GM21360 (cell line): Measurements from ENCODE around the gene ERC2.

ENCODE experiments used
- ATAC-seq: cut with Tn5 transposase; IDR thresholded peaks from one replicate; pipeline ENCODE4 v1.9.1; 2021; ENCODE audit warnings: mild to moderate bottlenecking, moderate library complexity; ENCODE audit not compliant: unreplicated experiment

ERC2 gene

DNA sequence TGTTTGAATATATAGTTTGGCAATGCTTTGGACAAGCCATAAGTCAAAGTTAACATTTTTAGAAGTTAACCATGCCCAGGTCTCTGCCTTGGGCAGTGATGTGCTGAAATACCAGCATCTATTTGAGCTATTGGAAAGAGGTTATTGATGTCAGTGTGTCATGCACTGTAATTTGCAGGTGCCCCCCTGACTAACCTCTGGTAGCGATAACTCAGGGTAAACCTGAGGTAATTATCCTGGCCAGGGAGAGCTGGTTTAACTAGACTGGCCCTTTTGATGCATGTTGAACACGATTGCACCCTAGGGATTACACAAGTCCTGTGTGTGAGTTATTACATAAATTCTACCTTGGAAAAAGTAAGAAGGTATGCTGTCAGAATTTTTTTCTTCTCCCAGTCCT is 525.4 kb downstream of the ERC2 start:
- ATAC-seq: no peak

DNA sequence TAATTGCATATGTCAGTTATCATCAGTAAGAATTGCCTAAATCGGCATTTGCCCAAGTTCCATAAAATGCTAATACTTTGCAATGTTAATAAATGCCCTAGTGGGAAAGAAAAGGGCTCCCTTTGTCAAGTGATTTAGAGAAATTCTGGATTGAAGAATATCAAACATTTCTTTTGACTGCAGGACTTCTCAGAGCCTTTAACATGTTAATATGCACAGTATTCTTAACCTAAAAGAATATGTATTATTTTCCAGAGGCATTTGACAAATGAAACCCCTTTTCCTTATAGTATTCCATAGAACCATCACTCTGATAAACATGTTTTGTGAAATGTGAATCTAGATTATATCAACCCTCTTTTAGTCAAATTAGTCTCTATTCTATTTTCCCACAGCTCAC is 529.0 kb downstream of the ERC2 start:
- no peak for ATAC-seq

DNA sequence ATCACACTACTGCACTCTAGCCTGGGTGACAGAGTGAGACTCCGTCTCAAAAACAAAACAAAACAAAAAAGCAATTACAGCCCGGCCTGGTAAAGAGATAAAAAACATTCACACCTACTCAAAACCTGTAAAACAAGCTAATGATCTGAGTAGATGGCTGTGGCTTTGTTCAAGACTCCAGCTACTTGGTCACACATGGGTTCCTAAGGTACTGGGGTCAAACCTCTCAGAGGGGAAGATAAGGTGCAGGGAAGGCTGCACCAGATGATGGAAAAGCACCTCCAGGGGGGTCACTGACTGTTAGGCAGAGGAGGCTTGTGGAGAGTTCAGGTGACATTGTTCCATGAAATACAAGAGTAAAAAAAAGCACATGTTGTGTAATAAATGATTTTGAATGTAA is 531.0 kb downstream of the ERC2 start:
- ATAC-seq: no peak

DNA sequence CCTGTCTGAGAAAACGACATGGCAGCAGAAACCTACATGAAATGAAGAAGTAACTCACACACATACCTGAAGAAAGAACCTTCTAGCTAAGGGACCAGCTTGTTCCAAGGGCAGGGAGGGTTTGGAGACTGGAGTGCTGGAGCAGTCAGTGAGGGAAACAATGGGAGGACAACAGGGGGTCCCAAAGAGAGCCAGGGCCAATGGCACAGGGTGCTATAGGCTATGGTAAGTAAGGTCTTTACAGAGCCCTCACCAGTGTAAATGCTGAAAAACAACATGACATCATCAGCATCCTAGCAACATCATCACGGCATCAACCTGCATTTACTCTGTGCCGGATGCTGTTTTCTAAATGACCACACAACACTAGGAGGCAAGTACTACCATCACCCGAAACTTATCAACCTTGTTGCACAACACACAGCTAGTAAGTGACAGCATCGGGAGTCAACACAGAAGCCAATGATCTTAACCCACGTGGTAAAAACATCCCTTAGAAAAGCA is 531.7 kb downstream of the ERC2 start:
- no peak for ATAC-seq

DNA sequence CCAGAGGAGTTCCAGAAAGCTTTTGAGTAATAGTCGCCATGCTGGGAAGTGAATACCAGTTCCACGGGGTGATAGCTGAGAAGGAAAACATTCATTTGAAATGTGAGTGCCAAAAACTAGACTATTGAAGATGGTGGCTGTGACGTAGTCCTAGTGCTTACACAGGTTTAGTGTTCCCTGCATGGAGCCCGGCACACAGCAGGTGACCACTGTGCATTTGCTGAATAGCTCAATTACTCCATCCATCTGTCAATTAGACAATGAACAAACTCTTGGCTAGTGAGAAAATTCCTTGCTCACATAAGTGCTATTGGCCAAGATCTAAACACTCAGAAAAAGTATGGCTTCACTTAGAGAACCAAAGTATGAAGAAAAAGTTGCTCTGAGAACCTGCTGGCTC is 533.0 kb downstream of the ERC2 start:
- no peak for ATAC-seq

DNA sequence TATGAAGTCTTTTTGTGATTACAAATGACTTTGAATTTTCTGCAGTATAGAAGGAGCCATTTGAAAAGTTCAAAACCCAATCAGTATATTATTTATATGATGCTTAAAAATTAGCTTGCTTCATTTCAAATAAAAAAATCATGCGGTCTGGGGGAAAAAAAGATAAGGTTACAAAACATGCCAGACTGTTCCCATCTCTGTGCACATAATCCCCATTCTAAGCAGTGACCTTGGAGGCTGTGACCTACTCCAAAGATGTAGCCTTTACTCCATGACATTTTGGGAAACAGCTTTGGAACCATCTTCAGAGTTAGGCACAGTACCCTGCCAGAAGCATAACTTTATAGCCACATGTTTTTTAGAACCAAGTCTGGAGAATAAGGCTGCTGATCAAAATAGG is 533.5 kb downstream of the ERC2 start:
- ATAC-seq: no peak

DNA sequence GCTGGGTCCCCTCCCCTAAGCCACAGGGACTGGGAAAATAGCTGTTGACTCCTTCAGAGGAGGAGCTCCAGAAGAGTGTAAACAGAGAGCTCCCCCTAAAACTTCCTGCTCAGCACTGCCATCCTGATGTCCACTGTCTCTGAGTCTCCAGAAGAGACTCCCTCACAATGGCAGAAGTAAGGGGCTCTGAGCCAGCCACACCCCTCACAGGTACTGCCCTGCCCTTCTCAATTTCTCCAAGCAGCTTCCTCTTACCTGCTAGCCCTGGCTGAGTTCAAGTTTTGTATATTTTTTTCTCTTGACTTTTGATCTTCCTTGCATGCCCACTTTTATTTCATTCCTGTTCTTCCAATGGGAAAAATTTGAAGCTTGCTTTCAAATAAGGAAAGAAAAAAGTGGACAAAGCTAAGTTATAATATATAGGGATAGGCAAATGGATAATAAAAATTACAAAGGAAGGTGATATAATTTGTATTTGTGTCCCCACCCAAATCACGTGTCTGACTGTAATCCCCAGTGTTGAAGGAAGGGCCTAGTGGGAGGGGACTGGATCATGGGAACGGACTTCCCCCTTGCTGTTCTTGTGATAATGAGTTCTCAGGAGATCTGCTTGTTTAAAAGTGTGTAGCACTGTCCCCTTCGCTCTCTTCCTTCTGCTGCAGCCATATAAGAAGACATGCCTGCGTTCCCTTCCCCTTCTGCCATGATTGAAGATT is 539.0 kb downstream of the ERC2 start:
- no peak for ATAC-seq

DNA sequence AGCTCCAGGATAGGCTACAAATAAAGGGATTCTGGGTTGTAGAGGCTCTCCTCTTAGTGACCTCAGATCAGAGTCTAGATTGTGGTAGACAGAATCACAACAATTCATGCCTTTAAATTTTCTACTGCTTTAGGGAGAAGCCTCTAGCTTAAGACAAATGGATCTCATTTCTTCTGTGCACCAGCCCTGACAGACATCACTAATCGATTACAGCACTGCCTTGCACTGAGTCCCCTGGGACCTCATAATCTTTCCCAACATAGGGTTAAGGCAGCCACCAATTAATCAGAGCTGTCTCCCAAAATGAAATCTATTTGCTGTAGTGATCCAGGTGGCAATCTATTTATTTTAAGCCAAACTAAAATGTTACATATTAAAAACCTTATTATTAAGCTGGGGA is 544.6 kb downstream of the ERC2 start:
- ATAC-seq: no peak

DNA sequence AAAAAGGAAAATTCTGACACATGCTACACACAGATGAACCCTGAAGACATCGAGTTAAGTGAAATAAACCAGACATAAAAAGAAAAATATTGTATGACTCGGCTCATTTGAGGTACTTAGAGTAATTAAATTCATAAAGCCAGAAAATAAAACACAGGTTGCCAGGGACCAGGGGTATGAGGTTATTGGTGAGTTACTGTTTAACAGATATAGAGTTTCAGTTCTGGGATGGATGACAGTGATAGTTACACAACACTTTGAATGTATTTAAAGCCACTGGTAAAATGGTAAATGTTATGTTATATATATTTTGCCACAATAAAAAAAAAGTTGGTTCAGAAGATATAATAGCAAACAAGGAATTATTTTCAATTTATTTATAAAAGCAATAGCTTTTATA is 545.1 kb downstream of the ERC2 start:
- no peak for ATAC-seq

DNA sequence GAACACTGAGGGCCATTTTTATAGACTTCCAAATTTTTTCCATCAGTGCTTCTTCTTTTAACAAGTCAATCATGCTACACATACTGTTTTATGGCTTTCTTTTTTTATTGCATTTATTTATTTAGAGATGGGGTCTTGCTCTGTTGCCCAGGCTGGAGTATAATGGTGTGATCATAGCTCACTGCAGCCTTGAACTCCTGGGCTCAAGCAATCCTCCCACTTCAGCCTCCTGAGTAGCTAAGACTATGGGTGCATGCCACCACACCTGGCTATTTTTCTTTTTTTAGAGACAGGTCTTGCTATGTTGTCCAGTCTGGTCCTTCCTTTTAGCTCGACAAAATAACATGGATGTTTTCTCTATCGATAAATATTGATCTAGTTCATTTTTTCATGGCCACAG is 555.4 kb downstream of the ERC2 start:
- no peak for ATAC-seq

DNA sequence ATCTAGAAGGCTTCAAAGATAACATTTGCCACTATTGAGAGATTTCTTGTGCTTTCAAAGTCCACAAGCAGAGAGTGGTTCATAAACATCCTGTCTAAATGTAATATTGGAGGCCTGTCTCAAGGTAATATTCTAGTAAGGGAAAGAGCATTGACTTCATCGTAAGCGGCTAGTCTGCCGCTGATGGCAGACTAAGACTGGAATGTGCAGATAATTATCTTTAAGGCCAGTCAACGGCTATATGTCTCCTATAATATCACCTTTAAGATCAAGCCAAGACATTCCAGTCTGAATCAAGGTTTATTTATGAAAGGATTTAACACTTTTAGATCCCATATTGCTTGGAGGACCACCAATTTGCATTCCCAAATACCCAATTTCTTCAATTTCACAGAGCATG is 557.0 kb downstream of the ERC2 start:
- ATAC-seq: no peak

DNA sequence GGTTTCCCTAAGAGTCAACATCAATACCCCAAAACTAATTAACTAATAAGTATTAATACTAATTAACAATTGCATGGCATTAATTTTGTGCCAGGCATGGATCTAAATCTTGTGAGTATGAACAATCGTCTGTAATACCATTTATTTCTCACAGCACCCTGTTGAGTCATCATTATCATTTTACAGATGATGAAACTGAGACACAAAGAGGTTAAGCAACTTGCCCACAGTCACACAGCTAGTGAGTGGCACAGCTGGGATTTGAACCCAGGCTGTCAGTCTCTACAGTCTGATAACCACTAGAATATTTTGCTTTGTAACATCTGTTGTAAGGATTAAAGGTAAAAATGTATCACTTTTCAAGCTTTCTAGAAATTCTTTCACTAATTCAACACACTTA is 557.7 kb downstream of the ERC2 start:
- ATAC-seq: no peak

DNA sequence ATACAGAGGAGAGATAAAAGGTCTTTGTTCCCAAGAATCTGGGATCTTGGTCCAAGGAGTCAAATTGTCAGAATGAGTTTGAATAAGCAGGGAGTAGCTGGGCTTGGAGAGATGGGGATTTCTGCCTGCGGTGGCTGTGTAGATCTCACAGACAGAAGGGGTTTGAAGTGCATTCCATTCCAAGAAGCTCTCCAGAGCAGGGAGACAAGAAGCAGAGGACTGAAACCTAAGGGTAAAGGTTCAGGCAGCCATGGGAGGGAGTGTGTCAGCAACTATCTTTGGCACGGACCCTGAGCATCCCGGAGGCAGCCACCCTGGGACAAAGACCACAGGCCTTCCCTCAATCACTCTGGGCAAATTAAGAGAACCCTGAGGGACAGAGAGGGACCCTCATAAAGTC is 558.9 kb downstream of the ERC2 start:
- ATAC-seq: no peak

DNA sequence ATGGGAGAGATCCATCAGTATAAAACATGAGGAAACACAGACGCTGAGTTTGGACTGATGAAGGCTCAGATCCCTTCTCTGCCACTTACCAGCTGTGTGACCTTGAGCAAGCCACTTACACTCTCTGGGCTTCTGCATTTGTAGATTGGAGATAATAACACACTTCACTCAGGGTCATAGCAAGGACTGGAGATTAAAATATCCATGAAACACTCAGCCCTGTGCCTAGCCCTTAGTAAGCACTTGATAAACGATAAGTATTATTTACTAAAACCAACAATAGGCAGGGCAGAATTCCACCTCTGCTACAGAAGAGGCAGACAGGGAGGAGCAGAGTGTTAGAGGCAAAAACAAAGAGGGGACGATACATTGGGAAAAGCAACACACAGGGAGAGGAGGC is 560.7 kb downstream of the ERC2 start:
- no peak for ATAC-seq

DNA sequence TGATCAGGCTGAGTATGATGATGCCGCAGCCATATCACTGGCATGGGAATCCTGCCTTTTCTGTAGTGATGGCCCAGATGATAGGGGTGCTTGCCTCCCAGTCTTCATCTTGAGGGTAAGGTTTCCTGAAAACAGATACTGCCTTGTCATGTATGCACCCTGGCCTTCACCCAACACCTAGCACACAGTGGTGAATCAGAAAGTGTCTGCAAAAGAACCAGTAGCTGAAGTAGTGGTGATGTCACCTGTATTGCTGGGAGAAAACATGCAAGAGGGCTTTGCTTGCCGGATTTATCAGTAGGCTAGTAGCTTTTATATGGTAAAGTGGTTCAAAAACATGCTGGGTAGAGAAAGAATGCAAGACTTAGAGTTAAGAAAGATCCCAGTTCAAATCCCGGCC is 561.4 kb downstream of the ERC2 start:
- ATAC-seq: no peak

DNA sequence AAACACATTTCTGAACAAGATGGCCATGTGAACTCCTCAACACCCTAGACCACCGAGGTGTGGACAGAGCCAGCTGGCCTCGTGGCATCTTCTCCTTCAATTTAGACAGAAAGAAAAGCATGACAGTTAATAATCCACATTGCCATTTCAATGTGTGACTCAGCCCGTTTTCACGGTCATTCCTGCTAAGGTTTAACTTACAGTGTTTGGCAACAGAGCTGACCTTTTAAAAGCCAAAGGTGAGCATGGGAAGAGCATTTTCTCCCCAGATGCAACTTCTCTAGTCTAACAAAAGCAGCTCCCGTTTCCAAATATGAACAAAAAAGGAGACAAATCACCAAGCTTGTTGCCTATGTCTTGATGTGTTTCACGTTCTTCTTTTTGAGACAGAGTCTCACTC is 563.6 kb downstream of the ERC2 start:
- ATAC-seq: no peak

DNA sequence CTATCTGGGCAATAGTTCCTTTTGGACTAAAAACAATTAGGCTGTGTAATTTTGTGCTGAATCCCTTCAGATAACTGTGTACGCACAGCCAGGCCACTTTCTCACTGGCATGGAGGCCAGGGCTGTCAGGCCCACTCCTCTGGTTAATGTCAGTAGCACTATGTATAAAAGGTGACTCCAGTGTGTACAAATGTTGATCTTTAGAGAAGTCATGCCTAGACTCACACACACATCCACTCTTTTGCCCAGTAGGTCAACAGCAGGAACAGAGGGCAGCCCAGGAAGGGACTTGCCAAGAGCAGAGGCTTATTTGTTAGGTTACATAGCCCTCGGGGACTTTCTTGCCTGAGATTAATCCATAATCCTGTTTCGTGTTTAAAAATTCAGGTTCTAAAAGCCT is 564.6 kb downstream of the ERC2 start:
- no peak for ATAC-seq

DNA sequence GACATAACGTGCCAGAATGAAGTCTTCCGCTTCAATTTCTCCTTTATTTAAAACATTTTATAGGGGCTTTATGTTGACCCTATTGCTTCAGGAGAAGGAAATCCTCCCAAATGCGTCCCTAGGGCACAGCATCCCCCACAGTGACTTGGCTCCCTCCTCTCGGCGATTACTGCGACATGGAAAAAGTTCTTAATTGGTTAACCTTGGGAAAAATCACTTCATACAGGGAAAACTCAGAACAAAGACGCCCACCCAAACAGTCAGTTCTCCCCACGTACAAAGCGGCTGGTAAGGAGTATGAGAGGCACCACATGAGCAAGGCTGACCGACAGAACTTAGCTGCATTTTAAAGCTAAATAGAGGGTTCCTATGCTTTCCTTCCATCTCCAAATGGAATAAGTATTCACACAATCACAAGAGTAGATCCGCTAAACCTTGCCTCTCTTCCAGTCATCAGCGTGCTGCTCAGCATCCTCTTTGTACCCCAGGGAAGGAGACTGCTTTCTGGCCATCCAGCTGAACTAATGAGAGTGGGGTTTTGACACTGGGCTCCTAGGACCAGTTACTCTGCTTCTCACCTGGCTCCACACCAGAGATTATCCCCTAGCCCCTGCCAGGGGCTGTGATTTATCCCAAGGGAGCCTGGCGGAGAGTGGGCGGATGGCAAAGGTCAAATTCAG is 565.9 kb downstream of the ERC2 start:
- ATAC-seq: no peak

DNA sequence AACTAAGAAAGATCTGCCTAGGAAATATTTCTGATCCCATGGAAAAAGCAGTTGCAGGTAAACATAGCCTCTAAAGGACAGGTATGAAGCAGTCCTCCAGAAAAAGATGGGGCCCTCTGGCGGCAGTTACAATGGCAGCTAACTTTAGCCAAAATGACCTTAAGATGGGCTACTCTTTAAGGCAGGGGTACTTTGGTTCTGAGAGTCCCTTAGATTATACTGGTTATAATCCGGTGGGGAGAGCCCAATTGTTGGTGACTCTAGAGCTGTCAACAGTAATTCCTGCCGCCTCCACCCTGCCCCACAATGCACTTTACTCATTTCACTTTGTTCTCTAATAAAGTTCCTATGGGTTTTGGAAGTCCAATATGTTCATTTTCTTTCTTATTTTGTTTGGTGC is 568.4 kb downstream of the ERC2 start:
- ATAC-seq: no peak

DNA sequence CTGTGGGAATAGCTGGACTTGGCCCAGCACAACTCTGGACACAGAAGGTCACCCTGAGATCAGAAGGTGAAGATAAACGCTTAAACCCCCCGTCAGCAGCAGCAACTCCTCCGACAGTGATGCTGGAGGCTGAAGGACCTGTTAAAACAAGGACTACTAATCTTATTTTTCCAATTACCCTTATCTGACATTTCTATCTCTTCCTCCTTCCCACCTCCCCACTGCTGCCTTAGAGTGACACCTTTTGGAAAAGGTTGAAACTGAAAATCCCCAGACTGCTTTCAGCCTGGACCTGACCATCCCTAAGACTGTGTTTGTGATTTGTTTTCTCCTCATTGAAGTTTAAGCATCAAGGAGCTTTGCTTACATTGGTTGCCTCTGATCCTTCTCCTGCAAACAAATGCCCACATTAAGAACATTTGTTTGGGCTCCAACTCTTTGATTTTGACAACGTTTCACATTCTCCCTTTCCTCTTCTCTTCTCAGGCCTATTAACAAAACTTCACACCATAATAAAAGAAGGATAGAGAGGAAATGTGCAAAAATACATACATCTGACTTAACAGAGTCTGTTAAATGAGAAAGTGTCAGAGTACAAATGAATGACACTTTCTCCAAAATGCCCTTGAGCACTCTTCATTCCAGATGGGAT is 570.6 kb downstream of the ERC2 start:
- ATAC-seq: no peak

DNA sequence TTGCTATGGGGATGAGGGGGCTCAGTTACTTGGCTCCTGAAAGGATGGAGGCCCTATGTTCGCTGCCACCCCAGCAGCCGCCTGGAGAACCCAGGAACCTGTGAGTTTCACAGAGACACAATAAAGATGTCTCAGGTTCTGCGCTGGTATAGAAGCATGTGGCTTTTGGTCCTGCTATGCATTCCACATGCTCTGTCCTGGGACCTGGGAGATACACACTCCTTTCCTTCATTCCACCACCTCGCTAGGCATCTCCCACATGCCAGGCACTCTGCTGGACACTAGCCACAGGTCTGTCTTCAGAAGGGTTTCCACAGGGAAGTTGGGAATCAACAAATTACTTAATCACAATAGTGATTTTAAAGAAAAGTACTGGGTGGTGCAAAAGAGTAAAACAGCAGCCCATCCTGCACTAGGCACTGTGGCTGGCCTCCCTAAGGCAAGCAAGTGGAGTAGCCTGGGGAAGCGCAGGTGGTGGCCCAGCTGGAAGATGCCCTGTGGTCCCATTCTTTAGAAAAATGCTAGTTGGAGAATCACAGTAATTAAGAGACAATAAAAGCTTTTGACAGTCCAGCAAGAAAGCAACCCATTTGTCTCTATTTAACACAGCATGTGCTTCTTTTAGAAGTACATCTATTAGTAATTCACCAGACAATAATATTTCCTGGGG is 572.2 kb downstream of the ERC2 start:
- ATAC-seq: no peak

DNA sequence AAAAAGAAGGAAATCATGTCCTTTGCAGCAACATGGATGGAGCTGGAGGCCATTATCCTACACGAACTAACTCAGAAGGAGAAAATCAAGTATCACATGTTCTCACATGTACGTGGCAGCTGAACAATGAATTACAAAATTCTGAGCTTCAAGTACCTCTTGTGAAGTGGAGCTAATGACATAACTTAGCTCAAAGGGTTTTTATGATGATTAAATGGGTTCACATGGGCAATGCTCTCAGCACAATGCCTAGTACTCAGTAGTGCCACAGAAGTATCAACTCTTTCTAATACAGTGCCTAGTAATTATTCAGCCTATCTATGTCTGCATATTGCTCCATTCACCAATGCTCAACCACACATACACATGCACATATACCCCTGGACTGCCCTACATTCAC is 573.7 kb downstream of the ERC2 start:
- no peak for ATAC-seq
